AG10803 (cell line): Measurements from ENCODE around the gene NRN1L.
A peak's percentile ranks its signal among the peaks of the same experiment; 100 is the strongest.

Experiments used
- DNase-seq: peaks from one replicate; pipeline ENCODE4 v3.0.0; 2010; ENCODE audit warnings: low read depth
- H3K4me3 ChIP-seq: 2 replicates; pipeline ENCODE4 v1.5.1; 2011; ENCODE audit warnings: mild to moderate bottlenecking, low read length, control low read depth
- CTCF ChIP-seq: conservative IDR thresholded peaks from 2 replicates; pipeline ENCODE4 v1.5.1; 2011; ENCODE audit warnings: mild to moderate bottlenecking, low read length, control low read depth, inconsistent platforms

NRN1L gene

DNA sequence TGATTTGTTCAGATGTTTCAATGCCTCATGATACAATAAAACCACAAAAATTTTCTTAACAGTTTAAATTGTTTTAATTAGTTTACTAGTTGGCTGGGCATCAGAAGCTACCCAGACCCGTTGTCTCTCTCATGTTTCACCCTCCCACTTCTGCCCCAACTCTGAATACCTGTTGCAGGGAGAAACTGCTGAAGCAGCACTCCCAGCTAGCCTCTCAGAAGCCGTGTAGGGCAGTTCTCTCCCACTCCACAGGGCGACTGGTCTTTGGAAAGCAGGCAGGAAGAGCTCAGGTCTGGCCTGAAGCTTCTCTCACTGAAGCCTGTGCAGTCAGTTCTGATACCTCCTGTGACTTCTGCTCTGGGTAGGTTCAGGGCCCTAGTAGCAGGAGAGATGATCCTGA is 13.4 kb upstream of the NRN1L start:
- no peak overlapping the region for H3K4me3 ChIP-seq
- no peak for DNase-seq
- no peak for TF ChIP-seq CTCF

DNA sequence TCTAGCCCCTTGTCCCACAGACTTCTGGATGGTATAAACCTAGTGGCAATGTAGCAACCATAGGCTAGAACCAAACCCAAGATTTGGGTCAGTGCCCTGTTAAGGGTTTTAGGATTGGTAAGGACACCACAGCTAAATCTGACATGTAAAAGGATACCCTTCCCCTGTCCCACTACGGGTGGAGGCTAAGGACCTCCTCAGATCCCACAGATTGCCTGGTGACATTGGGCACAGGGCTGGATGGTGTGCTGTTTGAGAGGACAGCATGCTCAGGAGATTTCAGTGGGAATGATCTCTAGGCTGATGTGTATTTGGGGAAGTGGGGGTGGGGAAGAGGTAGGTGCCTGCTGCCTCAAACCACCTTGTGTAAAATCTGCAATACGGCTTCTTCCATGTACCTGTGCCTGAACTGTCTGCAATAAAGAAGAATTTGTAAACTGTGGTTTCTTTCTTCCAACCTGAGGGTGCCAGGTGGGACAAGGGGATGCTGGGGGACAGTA is 12.5 kb upstream of the NRN1L start:
- peak overlapping the region; percentile 91 for H3K4me3 ChIP-seq
- no peak for DNase-seq
- TF ChIP-seq CTCF, result no peak

DNA sequence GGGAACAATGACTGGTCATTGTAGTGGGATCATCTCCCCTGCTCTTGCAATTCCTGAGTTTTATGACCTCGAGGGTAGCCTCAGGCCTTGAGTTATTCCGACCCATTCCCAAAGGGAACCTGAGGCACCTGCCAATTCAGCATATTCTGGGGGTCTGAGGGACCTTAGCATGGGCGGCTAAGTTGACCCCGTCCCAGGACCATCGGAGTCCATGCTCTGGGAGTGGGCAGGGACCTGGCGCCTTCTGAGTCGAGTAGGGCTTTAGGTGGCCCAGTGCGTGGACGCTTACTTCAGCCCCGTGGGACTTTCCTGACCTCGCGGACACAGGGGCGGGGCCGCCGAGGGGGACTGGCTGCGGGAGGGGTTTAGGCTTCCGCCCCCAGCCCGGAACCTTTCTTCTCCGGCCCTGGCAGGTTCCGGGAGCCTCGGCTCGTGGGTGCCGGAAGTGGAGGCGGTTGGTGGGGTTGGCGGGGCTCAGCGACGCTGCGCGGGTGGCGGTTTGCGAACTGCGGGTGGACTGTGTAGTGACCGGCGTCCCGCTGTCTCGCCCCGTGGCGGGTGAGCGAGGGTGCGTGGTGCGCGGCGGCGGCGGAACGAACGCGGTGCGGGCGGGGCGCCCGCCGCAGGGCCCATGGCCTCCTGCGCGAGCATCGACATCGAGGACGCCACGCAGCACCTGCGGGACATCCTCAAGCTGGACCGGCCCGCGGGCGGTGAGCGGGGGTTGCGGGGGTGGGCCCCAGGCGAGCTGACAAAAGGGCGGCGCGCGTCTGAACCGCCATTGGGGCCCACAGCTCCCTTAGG is 11.9 kb upstream of the NRN1L start, which contains the start of gene EDC4:
Gene EDC4 (plus strand): TSS at position 422 of the 804 bp plus-strand sequence. CDS start 210 bp downstream, at position 632.
- H3K4me3 ChIP-seq, result peak within 1 kb of the TSS; percentile 91
- TF ChIP-seq CTCF, result no peak
- DNase-seq, result peak; percentile 79

GRCh38 chr16:67873435-67874370 is 11.0 kb upstream of the NRN1L start:
- no peak for TF ChIP-seq CTCF
- DNase-seq, result peak; percentile 18
- H3K4me3 ChIP-seq, result peak overlapping the region; percentile 91

DNA sequence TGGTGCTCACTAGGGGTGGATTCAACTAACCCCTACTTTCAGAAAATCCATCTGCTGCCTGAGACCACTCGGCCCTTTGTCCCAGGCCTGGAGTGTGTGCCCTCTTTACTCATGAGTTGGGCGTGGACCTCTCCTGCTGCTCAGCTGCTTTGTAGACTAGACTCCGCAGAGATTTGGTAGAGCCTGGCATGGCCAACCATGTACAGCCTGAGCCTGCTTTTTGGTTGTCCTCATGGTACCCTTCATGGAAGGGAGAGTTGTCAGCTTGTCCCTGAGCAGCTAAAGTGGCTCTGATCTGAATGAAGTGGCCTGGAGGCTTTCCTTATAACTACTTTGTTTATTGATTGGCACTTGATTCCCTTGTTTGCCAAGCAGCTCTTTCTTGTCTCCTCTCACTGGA is 10.3 kb upstream of the NRN1L start:
- no peak for TF ChIP-seq CTCF

GRCh38 chr16:67877064-67877463 is 7.6 kb upstream of the NRN1L start:
- H3K4me3 ChIP-seq, result no peak overlapping the region
- no peak for TF ChIP-seq CTCF
- DNase-seq, result no peak

More for the DNA sequence above, 10.3 kb upstream of the NRN1L start:
- DNase-seq, result no peak
- peak overlapping the region; percentile 91 for H3K4me3 ChIP-seq
